CD4-positive, alpha-beta T cell treated with Interleukin-6 at 100 ng/mL for 8 hours (primary cell): ENCODE data around the gene ST8SIA1.

Source experiments
- DNase-seq: peaks from one replicate; pipeline ENCODE4 v3.0.0-alpha.2; 2020; ENCODE audit warnings: mixed read lengths, low spot score

Gene ST8SIA1

DNA sequence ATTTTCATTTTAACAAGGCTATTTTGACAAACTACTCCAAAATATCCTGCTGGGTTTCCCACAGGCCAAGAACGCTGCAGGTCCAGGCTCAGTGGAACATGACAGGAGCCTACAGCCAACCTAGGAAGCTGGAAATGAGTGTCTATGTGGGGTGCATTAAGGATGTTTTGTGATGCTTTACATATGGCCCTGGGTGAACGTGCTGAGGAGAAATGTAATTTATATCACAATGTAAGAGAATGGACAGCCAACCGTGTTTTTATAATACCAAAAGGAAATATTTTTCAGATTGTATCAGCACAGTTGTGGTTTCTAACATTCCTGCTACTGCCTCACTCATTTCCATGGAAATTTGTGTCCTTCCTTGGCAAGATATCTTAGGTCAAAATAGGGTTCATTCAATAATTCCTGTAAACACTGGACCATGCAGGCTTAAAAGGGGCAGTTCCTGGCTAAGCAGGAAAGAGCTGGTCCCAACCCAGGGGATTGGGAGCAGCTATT is 51.5 kb downstream of the ST8SIA1 start:
- no peak for DNase-seq

DNA sequence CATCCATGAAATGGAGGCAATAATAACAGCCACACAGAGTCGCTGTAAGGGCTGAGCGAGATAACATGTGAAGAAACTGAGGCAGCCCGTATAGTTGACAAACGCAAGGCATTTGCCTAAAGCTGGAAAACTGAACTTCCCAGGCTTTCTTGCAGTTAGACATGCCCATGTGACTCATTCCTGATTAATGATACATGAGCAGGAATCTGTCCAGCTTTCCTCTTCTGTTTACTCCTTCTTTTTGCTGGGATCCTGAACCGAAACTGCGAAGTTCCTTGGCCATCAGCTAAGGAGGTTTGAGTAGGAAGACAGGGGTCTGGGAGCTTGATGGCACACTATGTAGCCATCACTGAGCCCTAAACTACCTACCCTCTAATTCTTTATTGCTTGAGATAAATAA is 52.2 kb downstream of the ST8SIA1 start:
- no peak for DNase-seq

GRCh38 chr12:22276867-22277266 is 57.6 kb downstream of the ST8SIA1 start:
- no peak for DNase-seq

- DNase-seq = no peak
Observed at GRCh38 chr12:22276313-22276712, 58.2 kb downstream of the ST8SIA1 start.

- DNase-seq = no peak
Observed at GRCh38 chr12:22275843-22276242, 58.7 kb downstream of the ST8SIA1 start.

DNA sequence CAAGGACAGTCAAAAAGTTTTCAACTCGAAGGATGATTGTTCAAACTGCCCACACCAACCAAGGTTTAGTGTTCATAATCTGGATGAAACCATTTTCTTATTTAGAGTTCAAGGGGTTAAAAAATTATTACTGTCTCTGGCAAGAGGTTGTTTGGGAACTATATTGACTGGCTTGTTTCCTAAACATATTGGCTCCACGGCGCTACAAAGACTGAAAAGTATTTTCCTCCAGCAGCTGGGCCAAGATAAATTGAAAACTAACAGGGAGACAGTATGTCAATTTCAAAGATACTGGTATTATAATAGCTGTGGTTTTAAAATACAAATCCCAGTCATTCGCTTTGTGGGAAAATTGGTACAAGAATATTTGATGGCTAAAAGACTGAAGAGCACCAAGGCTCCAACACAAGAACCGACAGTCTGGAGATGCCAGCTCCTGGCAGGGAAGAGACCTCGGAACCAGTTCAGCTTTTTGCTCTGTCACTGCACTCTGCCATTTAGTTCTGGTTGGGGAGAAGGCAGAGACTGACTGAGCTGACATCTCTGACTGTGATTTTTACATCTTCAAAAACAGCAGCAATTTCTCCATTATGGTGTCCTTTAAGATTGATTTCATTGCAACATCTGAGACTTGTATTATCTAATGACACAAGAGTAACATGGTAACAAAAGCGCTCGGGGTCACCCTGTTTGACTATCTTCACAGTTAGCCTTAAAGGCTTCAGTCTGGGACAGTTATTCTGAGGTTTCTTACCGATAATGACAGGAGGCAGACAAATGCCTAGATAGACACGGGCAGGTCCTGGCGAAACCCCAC is 62.0 kb downstream of the ST8SIA1 start:
- no peak for DNase-seq

DNA sequence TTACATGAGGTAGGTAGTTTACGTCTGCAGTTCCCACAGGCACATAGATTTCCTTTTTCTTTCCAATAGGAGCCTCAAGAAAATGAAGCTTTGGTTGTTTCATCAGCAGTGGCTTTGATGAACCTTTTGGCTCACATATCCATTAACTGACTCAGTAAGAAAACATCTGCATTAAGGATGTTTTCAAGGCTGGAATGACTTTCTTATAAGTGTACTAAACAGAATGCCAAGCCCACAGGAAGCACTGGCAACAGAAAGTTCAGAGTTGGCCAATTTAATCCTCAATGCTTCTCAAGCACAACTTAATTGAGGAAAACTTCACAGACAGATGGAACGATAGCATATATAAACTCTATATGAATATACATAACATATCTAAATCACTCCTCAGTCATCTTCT is 63.5 kb downstream of the ST8SIA1 start:
- DNase-seq = no peak

DNA sequence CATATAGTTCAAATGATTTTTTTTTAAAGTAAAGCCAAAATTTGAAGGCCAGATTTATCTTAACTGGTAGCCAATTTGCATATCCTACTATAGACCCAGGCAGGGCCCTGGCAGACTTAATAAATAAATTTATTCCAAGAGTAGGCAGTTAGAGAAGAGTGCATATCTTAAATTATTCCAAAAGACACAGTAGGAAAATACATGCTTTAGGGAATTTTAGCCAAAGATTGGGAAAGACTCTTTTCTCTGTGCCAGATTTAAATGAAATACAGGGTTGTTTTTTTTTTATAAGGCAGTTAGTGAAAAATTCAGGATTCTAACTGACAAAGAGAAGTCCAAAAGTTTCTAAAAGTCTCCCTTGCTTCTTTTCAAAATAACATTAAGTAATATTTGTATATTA is 65.5 kb downstream of the ST8SIA1 start:
- no peak for DNase-seq

DNA sequence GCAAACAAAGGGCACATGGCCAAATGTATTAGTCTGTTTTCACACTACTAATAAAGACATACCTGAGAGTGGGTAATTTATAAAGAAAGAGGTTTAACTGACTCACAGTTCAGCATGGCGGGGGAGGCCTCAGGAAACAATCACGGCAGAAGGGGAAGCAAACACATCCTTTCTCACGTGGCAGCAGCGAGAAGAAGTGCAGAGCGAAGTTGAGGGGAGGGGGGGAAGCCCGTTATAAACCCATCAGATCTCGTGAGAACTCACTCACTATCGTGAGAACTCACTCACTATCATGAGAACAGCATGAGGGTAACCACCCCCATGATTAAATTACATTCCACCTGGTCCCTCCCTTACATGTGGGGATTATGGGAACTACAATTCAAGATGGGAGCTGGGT is 66.1 kb downstream of the ST8SIA1 start:
- no peak for DNase-seq

DNA sequence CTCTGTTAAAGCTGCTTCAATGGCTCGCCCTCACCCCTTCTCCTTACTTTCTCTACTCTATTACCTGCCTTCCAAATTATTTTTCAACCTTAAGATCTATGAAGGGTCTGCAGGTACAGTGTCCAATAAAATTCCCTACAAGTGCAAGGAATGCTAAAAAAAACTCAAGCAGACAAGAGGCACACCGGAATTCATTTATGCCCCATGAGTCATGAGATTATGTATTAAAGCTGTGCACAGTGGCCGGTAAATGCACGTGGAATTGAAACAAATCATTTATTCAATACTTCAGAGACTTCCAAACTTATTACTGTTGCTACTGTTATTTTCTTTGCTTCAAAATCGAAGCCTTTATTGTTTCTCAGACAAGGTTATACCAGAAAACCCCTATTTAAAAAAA is 68.4 kb downstream of the ST8SIA1 start:
- DNase-seq = no peak

- no peak for DNase-seq
Observed at GRCh38 chr12:22264380-22264779, 70.1 kb downstream of the ST8SIA1 start.

- no peak for DNase-seq
Observed at GRCh38 chr12:22262309-22262708, 72.2 kb downstream of the ST8SIA1 start.

- DNase-seq = no peak
Observed at GRCh38 chr12:22257100-22257499, 77.4 kb downstream of the ST8SIA1 start.

- DNase-seq = no peak
Observed at GRCh38 chr12:22256605-22257004, 77.9 kb downstream of the ST8SIA1 start.

- DNase-seq = no peak
Observed at GRCh38 chr12:22256041-22256441, 78.5 kb downstream of the ST8SIA1 start.

DNA sequence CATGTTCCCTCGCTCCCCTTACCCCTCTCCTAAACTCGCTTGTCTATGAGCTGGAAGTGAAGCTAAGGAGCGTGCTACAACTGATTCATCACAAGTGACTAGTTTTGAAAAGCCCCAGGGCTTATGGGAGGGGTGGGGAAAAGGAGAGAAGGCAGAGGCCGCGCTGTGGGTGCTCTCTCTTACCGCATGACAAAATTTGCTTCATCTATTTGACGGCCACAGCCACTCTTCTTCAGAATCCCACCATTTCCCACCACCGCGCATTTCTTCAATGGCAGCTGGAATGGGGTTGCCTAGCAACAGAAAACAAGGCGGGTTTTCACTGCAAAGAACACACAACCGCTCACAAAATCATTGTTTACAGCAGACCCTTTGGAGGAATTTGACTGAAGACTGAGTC is 79.4 kb downstream of the ST8SIA1 start:
- DNase-seq = no peak

DNA sequence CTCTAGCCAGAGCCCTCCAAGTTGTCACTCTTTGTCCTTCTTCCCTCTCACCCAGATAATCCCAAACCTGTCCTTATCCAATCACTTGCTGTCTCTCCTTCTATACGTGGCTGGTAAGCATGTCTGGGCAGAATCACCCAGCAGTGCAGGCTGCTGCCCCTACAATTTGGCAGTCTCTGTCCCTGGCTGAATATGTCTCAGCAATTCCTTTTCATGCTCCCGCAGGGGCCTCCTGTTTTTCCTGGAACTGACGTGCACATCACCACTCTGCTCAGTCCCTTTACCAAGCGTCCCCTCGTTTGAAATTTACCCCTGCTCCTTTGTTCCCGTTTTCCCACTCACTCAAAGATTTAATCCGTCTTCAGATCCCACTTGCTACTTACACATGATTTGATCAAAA is 80.0 kb downstream of the ST8SIA1 start:
- no peak for DNase-seq

DNA sequence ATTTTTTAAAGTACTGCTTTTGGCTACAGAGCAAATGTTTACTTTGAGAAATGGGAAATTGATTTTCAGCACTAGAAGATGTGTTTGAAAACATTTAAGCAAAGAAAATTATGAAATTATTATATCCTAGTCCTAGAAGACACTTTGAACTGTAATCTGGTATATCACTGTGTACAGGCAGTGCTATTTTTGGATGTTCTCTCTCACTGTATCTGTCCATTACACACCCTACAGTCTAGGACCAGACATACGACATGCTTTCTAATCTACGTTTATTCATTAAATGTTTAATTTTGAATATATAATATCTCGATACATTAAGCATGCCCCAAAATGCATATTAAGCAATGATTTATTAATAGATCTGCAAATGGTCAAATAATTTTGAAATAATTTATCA is 82.5 kb downstream of the ST8SIA1 start:
- DNase-seq = no peak

- DNase-seq = no peak
Observed at GRCh38 chr12:22250762-22251161, 83.7 kb downstream of the ST8SIA1 start.

- no peak for DNase-seq
Observed at GRCh38 chr12:22248571-22249115, 85.9 kb downstream of the ST8SIA1 start.

- DNase-seq = no peak
Observed at GRCh38 chr12:22248121-22248520, 86.4 kb downstream of the ST8SIA1 start.

DNA sequence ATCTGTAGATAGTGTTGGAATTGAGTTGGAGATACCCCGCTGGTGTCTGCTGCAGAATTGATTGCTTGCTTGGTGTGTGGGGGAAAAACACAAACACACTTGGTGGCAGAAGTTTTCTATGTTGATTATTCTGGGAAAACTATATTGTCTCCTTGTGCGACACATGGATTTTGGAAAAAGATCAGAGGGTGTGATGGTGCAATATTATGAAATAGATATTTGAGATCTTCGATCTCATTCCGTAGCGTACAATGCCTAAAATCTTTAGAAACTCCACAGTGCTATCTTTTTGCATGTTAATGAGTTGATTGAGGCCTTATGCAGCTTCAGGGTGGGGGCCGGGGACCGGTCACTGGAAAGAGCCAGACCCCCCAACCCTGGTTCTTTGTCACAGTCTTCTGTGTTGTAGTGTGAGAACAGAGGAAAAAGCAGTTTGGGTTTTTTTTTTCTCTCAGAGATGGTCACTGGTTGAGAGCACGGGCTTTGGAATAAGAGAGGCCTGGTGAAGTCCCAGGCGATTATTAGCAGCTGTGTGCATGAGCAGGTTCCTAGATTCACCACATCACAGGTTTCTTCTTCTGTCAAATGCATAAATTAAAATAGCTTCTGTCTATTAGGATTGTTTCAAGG is 88.2 kb downstream of the ST8SIA1 start:
- no peak for DNase-seq

DNA sequence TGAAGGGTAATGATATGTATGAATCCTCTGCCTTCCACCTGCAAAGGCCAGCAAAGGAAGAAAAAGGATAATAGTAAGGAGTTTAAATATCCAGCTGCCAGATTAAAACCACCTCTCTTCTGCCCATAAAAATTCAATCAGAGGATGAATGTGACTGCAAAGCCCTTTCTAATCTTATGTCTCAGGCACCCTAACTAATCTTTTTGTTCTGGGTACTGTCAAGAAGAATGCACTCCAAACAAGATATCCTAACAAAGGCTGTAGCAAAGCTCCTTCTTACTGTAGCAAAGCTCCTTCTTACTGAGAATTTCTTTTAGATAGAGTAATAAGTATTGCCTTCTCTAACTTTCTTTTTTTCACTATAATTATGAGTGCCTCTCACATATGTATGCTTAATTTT is 91.8 kb downstream of the ST8SIA1 start:
- DNase-seq = no peak
